GM19372 (cell line): ENCODE data around the gene INTS12.

Source experiments
- ATAC-seq: cut with Tn5 transposase; IDR thresholded peaks from one replicate; pipeline ENCODE4 v1.9.1; 2021; ENCODE audit warnings: mild to moderate bottlenecking, low read depth, moderate library complexity; ENCODE audit not compliant: unreplicated experiment

INTS12 gene

DNA sequence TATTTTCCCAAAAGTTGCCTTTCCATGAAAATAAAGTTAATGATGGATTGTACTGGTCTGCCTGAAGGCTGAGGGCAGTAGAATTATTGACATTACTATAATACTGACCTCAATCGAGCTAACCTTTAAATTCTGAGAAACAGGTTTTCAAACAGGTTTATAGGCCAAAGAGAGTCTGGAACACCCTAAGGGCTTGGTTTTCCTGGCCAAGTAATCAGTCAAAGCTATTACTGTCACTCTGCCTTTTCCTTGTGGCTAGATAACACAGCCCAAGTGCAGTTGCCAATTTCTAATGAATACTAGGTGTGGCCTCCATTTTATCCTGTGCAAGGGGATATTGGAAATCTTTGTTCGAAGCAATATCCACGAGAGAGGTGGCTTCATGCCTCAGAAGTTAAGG lies 75.2 kb downstream of the INTS12 start:
- no peak for ATAC-seq
